Measurements from ENCODE around the gene ST6GALNAC1. TPM values are rescaled to one million over a fixed set of nuclear protein-coding genes. Genes with fewer than 3 reads are reported as not detected.

Gene ST6GALNAC1
- total RNA-seq, 2 donors from 2014 or later: 8.4 to 27.2 TPM

DNA sequence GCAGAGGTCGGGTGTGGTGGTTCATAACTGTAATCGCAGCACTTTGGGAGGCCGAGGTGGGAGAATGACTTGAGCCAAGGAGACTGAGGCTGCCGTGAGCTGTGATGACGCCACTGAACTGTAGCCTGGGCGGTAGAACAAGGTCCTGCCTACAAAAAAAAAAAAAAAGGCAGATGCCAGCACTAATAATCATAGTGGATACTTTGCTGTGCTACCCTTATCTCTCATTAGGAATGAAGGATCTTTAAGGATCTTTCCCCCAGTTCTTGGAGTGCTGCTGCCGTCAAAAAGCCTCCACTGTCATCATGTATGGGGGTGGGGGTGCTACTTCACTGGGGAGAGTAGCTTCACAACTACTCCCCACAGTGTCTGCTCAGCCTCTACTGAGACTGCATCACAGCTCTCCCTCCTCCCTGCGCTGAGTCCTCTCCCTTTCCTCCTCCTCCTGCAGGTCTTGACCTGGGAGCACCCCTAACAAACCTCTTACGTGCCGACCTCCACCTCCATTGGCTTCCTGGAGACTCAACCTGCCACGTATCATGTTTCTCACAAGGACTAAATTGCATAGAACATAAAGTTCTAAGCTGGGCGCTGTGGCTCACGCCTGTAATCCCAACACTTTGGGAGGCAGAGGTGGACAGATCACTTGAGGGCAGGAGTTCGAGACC lies 24.4 kb upstream of the ST6GALNAC1 start:
- TF ChIP-seq POLR2A (IDR thresholded peaks at IDR 0.05) (no peak), POLR2AphosphoS5 (IDR thresholded peaks at IDR 0.05) (no peak)
- TF ChIP-seq, protein P1, sequence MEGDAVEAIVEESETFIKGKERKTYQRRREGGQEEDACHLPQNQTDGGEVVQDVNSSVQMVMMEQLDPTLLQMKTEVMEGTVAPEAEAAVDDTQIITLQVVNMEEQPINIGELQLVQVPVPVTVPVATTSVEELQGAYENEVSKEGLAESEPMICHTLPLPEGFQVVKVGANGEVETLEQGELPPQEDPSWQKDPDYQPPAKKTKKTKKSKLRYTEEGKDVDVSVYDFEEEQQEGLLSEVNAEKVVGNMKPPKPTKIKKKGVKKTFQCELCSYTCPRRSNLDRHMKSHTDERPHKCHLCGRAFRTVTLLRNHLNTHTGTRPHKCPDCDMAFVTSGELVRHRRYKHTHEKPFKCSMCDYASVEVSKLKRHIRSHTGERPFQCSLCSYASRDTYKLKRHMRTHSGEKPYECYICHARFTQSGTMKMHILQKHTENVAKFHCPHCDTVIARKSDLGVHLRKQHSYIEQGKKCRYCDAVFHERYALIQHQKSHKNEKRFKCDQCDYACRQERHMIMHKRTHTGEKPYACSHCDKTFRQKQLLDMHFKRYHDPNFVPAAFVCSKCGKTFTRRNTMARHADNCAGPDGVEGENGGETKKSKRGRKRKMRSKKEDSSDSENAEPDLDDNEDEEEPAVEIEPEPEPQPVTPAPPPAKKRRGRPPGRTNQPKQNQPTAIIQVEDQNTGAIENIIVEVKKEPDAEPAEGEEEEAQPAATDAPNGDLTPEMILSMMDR (IDR thresholded peaks at IDR 0.05): no peak

DNA sequence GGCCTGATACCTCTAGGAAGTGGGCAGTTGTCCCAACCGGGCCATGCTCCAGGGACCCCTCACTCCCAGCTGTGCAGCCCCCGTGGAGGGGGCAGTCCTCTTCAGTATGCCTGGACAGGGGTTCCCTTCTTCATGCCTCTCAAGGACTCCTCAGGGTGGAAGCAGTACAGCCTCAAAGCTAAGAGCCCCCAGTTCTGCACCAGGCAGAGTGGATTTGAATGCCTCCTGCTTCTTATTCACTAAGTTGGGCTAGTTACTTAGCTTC lies 23.9 kb upstream of the ST6GALNAC1 start:
- H3K4me3 ChIP-seq: no peak overlapping the region
- H3K9me3 ChIP-seq: no peaks in the 10 kb centered on the region
- TF ChIP-seq POLR2A (IDR thresholded peaks at IDR 0.05): no peak
- no peak for TF ChIP-seq POLR2AphosphoS5 (IDR thresholded peaks at IDR 0.05)
- TF ChIP-seq, protein P1 (IDR thresholded peaks at IDR 0.05): no peak
- no peaks in the 10 kb centered on the region for H3K36me3 ChIP-seq
- H3K4me1 ChIP-seq (replicated peaks): no peaks in the 10 kb centered on the region
- no peak overlapping the region for H3K27ac ChIP-seq
- H3K27me3 ChIP-seq (replicated peaks; ENCODE audit: insufficient read depth): no peaks in the 10 kb centered on the region
- intact Hi-C loops (cut with DNase I): no loop called here
- 58% methylated on average over 2 of the region's 2 CpGs for WGBS
- no peak for DNase-seq (ENCODE audit: low spot score)

More for the DNA sequence above, 24.4 kb upstream of the ST6GALNAC1 start:
- 75% methylated on average over 14 of the region's 14 CpGs for WGBS
- intact Hi-C loops (cut with DNase I): no loop called here
- Histone ChIP-seq H3K27ac (no peak overlapping the region), H3K9me3 (no peaks in the 10 kb centered on the region), H3K36me3 (no peaks in the 10 kb centered on the region), H3K4me3 (no peak overlapping the region), H3K4me1 (replicated peaks) (no peaks in the 10 kb centered on the region), H3K27me3 (replicated peaks; ENCODE audit: insufficient read depth) (no peaks in the 10 kb centered on the region)
- no peak for DNase-seq (ENCODE audit: low spot score)

DNA sequence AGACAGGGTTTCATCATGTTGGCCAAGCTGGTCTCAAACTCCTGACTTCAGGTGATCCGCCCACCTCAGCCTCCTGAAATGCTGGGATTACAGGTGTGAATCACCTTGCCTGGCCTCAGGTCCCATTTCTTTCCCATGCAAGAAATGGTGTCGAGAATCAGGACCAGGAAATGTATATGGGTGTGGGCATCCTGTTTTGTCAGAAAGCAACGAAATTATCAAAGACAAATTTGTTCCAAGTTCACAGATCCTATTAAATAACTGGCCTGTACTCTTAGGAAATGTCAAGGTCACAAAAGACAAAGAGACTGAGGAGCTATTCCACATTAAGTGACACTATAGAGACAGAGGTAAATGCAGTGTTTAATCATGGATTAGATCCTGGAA lies 17.1 kb upstream of the ST6GALNAC1 start:
- H3K27me3 ChIP-seq (replicated peaks; ENCODE audit: insufficient read depth): no peaks in the 10 kb centered on the region
- H3K4me1 ChIP-seq (replicated peaks): peaks cover 3% of the 10 kb centered on the region
- intact Hi-C loops (cut with DNase I): no loop called here
- no peak overlapping the region for H3K4me3 ChIP-seq
- no peak overlapping the region for H3K27ac ChIP-seq
- no peak for TF ChIP-seq POLR2A (IDR thresholded peaks at IDR 0.05)
- TF ChIP-seq, protein P1 (IDR thresholded peaks at IDR 0.05): no peak
- no peak for TF ChIP-seq POLR2AphosphoS5 (IDR thresholded peaks at IDR 0.05)
- no peaks in the 10 kb centered on the region for H3K36me3 ChIP-seq
- no peak for DNase-seq (ENCODE audit: low spot score)
- H3K9me3 ChIP-seq: no peaks in the 10 kb centered on the region
- WGBS: 69% methylated on average over 3 of the region's 3 CpGs

DNA sequence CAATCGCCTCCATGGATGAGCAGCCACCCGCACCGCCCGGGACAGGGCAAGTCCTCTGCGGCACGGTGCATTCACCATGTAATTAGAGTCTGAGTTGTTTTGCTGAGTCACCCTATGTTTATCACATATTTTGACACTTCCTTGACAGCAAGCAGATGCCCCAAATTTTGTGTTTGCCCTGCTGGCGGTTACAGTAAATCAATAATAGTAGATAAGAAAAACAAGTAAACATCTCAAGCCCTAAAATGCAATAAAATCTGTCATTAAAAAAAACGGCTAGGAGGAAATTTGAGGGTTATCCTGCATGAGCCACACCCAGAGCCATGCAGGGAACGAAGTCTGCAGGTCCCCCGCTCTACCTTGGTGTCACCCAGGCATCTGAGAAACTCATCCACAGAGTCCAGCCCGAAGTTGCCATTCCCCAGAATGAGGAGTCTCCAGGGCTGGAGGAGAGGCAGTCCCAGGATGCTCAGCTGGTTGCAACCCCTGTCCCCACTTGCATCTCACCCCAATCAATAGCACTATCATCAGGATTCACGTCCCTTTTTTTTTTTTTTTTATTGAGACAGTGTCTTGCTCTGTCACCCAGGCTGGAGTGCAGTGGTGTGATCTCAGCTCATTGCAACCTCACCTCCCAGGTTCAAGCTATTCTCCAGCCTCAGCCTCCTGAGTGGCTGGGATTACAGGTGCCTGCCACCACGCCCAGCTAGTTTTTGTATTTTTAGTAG lies 16.5 kb upstream of the ST6GALNAC1 start:
- no peaks in the 10 kb centered on the region for H3K27me3 ChIP-seq (replicated peaks; ENCODE audit: insufficient read depth)
- H3K9me3 ChIP-seq: no peaks in the 10 kb centered on the region
- no peak overlapping the region for H3K4me3 ChIP-seq
- H3K36me3 ChIP-seq: no peaks in the 10 kb centered on the region
- no peak for TF ChIP-seq POLR2AphosphoS5 (IDR thresholded peaks at IDR 0.05)
- TF ChIP-seq, protein P1 (IDR thresholded peaks at IDR 0.05): no peak
- DNase-seq (ENCODE audit: low spot score): no peak
- 32% methylated on average over 13 of the region's 13 CpGs for WGBS
- H3K4me1 ChIP-seq (replicated peaks): peaks cover 3% of the 10 kb centered on the region
- no peak overlapping the region for H3K27ac ChIP-seq
- intact Hi-C loops (cut with DNase I): no loop called here

DNA sequence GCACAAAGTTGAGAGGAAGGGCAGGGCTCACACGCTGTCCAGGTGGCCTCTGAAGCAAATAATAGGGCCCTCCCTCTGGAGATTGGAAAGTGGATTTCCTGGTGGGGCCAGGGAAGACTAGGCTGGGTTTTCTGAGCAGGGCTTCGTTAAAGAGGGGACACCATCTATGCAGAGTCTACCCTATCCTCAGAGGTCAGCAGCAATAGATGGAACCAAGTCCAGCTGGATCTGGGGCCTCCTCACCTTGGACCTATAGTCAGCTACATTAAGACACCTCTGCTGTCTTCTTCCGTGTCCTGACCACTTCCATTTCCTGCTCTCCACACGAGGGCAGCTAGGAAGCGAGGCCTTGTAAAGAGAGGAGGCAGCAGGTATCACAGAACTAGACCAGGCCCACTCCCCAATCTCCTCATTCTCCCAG lies 14.7 kb upstream of the ST6GALNAC1 start:
- no peak for TF ChIP-seq POLR2AphosphoS5 (IDR thresholded peaks at IDR 0.05)
- no peak for TF ChIP-seq POLR2A (IDR thresholded peaks at IDR 0.05)
- TF ChIP-seq, protein P1 (IDR thresholded peaks at IDR 0.05): no peak
- Histone ChIP-seq H3K27me3 (replicated peaks; ENCODE audit: insufficient read depth) (no peaks in the 10 kb centered on the region), H3K4me1 (replicated peaks) (peaks cover 3% of the 10 kb centered on the region), H3K9me3 (no peaks in the 10 kb centered on the region), H3K4me3 (no peak overlapping the region), H3K27ac (no peak overlapping the region), H3K36me3 (no peaks in the 10 kb centered on the region)
- intact Hi-C loops (cut with DNase I): no loop called here
- 88% methylated on average over 5 of the region's 5 CpGs for WGBS
- no peak for DNase-seq (ENCODE audit: low spot score)

All from prostate gland (tissue), 2 donors.